Measurements from ENCODE around the gene TRAF3IP1.

TRAF3IP1 gene

DNA sequence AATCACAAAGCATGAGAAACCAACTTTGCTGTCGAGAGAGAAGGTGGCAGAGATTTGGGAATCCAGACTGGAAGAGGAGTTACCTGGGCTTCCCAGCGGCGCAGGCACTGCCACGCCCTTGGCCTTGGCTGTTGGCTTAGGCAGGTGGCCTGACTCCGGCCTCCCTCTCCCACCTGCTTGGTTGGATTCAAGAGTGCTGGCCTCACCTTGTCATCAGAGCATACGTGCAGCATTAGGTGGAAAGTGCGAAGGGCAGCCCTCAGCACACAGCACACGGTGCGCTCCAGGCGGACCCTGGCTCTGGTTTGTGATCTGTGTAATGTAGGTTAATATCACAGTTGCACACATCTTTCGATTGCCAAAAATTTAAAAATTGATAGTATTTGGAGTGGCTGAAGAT lies 87.2 kb downstream of the TRAF3IP1 start:
- Histone ChIP-seq H3K9me3 (ENCODE audit: control insufficient read depth, low read depth, low read length) (no peaks in the 10 kb centered on the region), H3K27me3 (ENCODE audit: control insufficient read depth, insufficient read depth, low read length) (no peaks in the 10 kb centered on the region), H3K9ac (ENCODE audit: low read length) (no peak overlapping the region), H3K36me3 (ENCODE audit: control insufficient read depth, low read depth, low read length) (no peaks in the 10 kb centered on the region), H3K27ac (ENCODE audit: low read length) (no peak overlapping the region), H3K4me3 (ENCODE audit: low read length) (no peak overlapping the region), H3K4me1 (ENCODE audit: control insufficient read depth, low read depth, low read length) (peaks cover 5% of the 10 kb centered on the region)

DNA sequence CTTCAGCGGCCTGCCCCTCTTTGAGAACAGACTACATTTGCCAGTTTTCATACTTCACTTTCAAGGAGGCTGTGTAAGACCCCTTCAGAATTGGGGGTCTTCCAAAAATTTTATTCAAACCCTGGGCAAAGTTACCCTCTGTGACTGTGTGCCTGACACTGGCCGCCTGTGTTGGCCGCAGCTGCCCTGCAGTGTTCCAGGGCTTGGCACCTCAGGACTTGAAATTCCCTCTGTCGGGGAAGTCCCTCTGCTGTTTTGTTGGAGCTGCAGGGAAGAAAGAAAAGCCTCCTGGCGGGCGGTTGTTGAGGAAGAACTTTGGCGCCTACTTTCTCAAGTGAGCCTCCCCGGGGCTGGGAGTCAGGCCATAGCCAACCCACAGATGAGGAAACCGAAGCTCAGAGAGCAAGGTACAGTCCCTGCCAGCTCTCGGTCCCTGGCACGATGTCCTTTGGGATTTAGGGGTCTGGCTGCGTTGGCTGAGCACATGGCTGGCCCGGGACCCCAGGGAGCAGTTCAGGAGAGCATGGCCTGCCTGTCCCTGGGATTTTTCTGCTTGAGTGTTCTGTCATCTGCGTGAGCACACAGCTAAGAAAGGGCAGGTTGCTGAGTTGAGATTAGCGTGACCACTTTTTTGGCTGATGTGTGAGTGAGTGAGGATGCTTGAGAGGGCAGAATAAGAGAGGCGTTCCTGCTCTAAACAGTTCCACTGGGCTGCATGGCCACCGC lies 88.5 kb downstream of the TRAF3IP1 start:
- H3K4me3 ChIP-seq (ENCODE audit: low read length): no peak overlapping the region
- H3K27ac ChIP-seq (ENCODE audit: low read length): no peak overlapping the region
- no peaks in the 10 kb centered on the region for H3K36me3 ChIP-seq (ENCODE audit: control insufficient read depth, low read depth, low read length)
- no peaks in the 10 kb centered on the region for H3K9me3 ChIP-seq (ENCODE audit: control insufficient read depth, low read depth, low read length)
- H3K27me3 ChIP-seq (ENCODE audit: control insufficient read depth, insufficient read depth, low read length): no peaks in the 10 kb centered on the region
- H3K9ac ChIP-seq (ENCODE audit: low read length): no peak overlapping the region
- H3K4me1 ChIP-seq (ENCODE audit: control insufficient read depth, low read depth, low read length): peaks cover 5% of the 10 kb centered on the region

DNA sequence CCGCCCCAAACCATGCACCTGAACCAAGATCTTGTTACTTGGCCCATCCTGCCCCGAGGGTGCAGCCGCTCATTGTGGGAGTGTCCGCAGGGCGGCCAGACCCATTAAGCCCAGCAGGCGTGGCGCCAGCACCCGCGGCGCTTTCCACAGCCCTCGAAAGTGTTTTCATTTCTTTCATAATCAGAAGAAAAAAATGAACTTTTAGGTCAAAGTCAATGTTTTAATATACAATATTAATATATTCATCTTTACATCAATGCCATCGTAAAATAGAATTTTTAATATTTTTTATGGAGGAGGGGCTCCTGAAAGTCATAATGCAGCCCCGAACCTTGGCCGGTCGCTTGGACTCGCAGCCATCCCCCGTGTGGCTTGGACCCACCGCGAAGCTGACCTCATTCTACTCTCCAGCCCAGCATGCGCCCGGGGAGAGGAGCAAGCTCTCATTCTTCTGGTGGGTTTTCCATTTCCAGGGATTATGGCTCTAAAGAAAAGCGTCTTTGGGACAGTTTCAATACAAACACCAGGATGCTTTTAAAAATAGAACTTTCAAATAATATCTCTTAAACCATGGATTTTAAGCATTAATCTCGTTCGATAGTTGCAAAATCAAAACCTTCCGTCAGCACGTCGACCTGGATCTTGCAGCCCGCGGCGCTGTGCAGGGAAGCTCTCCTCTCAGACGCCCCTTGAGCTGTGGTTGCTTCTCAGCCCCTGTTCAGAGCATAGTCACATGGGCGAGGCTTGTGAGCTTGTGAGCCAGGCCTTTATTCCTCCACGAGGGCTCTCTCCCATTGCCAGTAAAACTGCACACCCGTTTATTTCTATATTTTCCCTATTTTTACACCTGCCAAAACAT lies 89.3 kb downstream of the TRAF3IP1 start:
- Histone ChIP-seq H3K9me3 (ENCODE audit: control insufficient read depth, low read depth, low read length) (no peaks in the 10 kb centered on the region), H3K4me3 (ENCODE audit: low read length) (no peak overlapping the region), H3K4me1 (ENCODE audit: control insufficient read depth, low read depth, low read length) (peaks cover 1% of the 10 kb centered on the region), H3K36me3 (ENCODE audit: control insufficient read depth, low read depth, low read length) (no peaks in the 10 kb centered on the region), H3K9ac (ENCODE audit: low read length) (no peak overlapping the region), H3K27ac (ENCODE audit: low read length) (no peak overlapping the region), H3K27me3 (ENCODE audit: control insufficient read depth, insufficient read depth, low read length) (no peaks in the 10 kb centered on the region)

DNA sequence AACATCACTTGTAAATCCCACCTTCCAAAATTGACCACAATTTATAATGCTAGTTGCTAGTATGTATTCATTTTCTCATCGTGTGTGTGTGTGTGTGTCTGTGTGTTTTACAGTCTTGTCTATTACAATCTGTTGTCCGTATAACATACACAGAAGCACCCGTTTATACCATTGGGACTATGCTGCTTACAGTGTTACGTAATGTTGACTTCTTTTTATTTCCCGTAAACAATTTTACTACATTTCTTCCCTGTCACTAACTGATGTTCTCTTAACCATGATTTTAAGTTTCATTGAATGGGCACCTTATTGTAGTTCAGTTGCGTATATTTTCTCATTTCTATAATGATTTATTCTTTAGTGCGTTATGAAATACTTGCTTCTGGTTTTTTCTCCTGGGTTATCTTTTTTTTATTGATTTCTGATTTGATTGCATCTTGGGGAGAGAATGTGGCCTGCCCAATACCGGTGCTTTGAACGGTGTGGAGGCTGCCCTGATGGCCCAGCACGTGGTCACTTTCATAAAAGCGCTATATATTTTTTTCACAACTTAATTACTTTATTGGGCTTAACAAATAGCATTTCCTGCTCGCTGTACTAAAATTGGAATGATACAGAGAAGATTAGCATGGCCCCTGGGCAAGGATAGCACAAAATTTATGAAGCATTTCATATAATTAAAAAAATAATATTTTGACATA lies 91.9 kb downstream of the TRAF3IP1 start:
- H3K36me3 ChIP-seq (ENCODE audit: control insufficient read depth, low read depth, low read length): no peaks in the 10 kb centered on the region
- no peaks in the 10 kb centered on the region for H3K27me3 ChIP-seq (ENCODE audit: control insufficient read depth, insufficient read depth, low read length)
- H3K4me3 ChIP-seq (ENCODE audit: low read length): no peak overlapping the region
- H3K9ac ChIP-seq (ENCODE audit: low read length): no peak overlapping the region
- H3K4me1 ChIP-seq (ENCODE audit: control insufficient read depth, low read depth, low read length): no peaks in the 10 kb centered on the region
- peaks cover 4% of the 10 kb centered on the region for H3K9me3 ChIP-seq (ENCODE audit: control insufficient read depth, low read depth, low read length)
- H3K27ac ChIP-seq (ENCODE audit: low read length): no peak overlapping the region

DNA sequence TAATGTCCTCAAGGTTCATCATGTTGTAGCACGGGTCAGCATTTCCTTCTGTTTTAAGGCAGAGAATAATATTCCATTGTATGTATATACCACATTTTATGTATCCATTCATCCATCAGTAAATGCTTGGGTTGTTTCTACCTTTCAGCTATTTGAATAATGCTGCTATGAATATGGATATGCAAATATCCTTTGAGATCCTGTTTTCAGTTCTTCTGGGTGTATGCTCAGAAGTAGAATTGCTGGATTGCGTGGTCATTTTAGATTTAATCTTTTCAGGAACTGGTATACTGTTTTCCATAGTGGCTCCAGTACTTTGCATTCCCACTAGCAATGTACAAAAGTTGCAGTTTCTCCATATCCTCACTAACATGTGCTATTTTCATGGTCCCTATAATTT lies 93.0 kb downstream of the TRAF3IP1 start:
- no peaks in the 10 kb centered on the region for H3K36me3 ChIP-seq (ENCODE audit: control insufficient read depth, low read depth, low read length)
- peaks cover 4% of the 10 kb centered on the region for H3K9me3 ChIP-seq (ENCODE audit: control insufficient read depth, low read depth, low read length)
- H3K4me3 ChIP-seq (ENCODE audit: low read length): no peak overlapping the region
- no peaks in the 10 kb centered on the region for H3K4me1 ChIP-seq (ENCODE audit: control insufficient read depth, low read depth, low read length)
- H3K27me3 ChIP-seq (ENCODE audit: control insufficient read depth, insufficient read depth, low read length): no peaks in the 10 kb centered on the region
- H3K27ac ChIP-seq (ENCODE audit: low read length): no peak overlapping the region
- no peak overlapping the region for H3K9ac ChIP-seq (ENCODE audit: low read length)

DNA sequence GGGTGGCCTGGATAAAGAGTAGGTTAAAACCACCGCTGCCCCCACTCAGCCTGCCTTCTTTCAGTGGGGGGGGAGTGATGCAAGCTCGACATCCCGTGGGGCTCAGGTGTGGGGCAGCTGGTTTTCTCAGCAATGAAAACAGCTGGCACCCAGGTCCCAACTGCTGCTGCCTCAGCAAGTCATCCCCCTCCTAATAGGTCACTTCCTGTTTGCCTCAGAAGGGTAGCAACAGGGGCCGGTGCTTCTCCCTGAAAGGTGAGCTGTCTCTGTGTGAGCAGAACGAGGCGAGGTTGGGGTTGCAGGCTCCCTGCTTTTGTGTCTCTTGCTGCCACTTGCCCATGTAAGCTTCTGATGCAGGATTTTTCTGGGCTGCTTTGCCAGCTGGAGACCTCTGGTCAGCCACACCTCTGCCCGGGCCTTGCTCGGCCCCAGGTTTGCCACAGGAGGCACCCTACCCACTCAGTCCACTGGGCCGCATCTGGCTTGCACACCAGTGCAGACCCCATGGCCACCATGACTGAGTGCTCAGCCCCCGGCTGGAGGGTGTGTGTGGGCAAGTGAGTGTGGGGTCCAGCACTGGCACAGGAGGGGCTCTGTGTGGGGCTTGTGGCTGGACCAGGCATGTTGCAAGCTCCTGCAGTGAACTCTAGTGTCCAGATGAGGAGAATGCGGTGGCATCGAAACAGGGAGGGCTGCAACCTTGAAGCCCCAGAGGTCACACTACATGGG lies 94.9 kb downstream of the TRAF3IP1 start:
- Histone ChIP-seq H3K9me3 (ENCODE audit: control insufficient read depth, low read depth, low read length) (peaks cover 4% of the 10 kb centered on the region), H3K9ac (ENCODE audit: low read length) (no peak overlapping the region), H3K36me3 (ENCODE audit: control insufficient read depth, low read depth, low read length) (no peaks in the 10 kb centered on the region), H3K4me3 (ENCODE audit: low read length) (no peak overlapping the region), H3K4me1 (ENCODE audit: control insufficient read depth, low read depth, low read length) (no peaks in the 10 kb centered on the region), H3K27me3 (ENCODE audit: control insufficient read depth, insufficient read depth, low read length) (no peaks in the 10 kb centered on the region), H3K27ac (ENCODE audit: low read length) (no peak overlapping the region)

DNA sequence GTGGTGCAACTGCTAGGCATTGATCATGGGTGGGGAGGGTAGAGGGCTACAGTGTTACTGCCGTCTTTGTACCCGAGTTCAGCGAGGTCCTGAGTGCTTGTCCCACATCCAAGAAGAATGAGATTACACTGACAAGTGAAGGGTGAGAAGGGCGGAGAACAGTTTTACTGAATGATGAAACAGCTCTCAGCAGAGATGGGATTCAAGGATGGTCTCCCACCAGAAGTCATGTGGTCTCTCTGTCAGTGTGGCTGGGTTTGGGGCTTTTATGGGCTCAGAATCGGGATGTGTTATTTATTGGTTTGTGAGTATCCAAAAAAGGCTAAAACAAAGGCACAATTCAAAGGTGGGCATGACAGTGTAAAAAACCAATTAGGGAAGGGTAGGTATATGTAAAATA lies 95.6 kb downstream of the TRAF3IP1 start:
- Histone ChIP-seq H3K9ac (ENCODE audit: low read length) (no peak overlapping the region), H3K4me3 (ENCODE audit: low read length) (no peak overlapping the region), H3K27ac (ENCODE audit: low read length) (no peak overlapping the region), H3K27me3 (ENCODE audit: control insufficient read depth, insufficient read depth, low read length) (no peaks in the 10 kb centered on the region), H3K36me3 (ENCODE audit: control insufficient read depth, low read depth, low read length) (no peaks in the 10 kb centered on the region), H3K4me1 (ENCODE audit: control insufficient read depth, low read depth, low read length) (peaks cover 6% of the 10 kb centered on the region), H3K9me3 (ENCODE audit: control insufficient read depth, low read depth, low read length) (peaks cover 4% of the 10 kb centered on the region)

DNA sequence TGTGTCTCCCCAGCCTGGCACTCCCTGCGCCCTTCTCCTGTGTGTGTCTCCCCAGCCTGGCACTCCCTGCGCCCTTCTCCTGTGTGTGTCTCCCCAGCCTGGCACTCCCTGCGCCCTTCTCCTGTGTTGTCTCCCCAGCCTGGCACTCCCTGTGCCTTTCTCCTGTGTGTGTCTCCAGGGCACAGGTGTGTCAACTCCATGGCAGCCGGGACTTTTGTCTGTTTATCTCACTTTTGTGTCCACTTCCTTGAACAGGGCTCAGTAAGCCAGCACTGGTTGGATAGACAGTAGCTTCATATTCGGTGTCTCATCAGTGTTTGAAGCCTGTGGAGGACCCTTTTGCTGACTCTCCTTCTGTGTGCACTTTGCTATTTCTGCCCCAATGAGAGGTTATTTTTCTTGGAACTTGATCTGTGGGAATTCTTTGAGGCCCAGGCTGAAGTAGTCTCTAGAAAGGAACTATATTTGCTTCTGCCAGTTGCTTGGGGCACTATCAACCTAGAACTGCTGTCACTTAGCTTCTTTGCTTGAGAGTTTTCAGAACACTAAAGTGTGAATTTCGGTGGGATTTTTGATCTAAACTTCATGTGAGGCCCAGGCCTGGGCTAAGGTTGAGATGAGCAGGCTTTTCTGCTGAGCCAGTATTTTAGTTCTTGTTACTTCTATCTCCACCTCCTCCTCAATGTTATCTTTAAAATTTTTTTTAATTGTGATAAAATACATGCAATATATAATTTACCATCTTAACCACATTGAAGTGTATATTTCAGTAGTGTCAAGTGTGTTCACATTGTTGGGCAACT lies 98.1 kb downstream of the TRAF3IP1 start:
- Histone ChIP-seq H3K4me1 (ENCODE audit: control insufficient read depth, low read depth, low read length) (peaks cover 13% of the 10 kb centered on the region), H3K36me3 (ENCODE audit: control insufficient read depth, low read depth, low read length) (no peaks in the 10 kb centered on the region), H3K27ac (ENCODE audit: low read length) (no peak overlapping the region), H3K4me3 (ENCODE audit: low read length) (no peak overlapping the region), H3K27me3 (ENCODE audit: control insufficient read depth, insufficient read depth, low read length) (no peaks in the 10 kb centered on the region), H3K9ac (ENCODE audit: low read length) (no peak overlapping the region), H3K9me3 (ENCODE audit: control insufficient read depth, low read depth, low read length) (peaks cover 4% of the 10 kb centered on the region)

DNA sequence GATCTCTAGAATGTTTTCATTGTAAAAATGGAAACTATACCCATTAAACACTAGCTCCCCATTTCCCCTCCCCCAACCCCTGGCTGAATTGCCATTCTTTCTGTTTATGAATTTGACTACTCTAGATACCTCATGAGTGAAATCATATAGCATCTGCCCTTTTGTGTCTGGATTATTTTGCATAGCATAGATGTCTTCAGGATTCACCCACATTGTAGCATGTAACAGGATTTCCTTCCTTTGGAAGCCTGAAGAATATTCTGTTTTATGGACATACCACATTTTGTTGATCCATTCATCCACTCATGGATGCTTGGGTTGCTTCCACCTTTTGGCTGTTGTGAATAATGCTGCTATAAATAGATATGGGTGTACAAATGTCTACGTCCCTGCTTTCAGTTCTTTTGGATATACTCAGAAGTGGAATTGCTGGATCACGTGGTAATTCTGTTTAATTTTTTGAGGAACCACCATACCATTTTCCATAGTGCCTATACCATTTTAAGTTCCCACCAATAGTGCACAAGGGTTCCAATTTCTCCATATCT lies 98.8 kb downstream of the TRAF3IP1 start:
- peaks cover 13% of the 10 kb centered on the region for H3K4me1 ChIP-seq (ENCODE audit: control insufficient read depth, low read depth, low read length)
- no peaks in the 10 kb centered on the region for H3K27me3 ChIP-seq (ENCODE audit: control insufficient read depth, insufficient read depth, low read length)
- no peak overlapping the region for H3K9ac ChIP-seq (ENCODE audit: low read length)
- H3K9me3 ChIP-seq (ENCODE audit: control insufficient read depth, low read depth, low read length): peaks cover 4% of the 10 kb centered on the region
- H3K27ac ChIP-seq (ENCODE audit: low read length): no peak overlapping the region
- no peaks in the 10 kb centered on the region for H3K36me3 ChIP-seq (ENCODE audit: control insufficient read depth, low read depth, low read length)
- no peak overlapping the region for H3K4me3 ChIP-seq (ENCODE audit: low read length)

DNA sequence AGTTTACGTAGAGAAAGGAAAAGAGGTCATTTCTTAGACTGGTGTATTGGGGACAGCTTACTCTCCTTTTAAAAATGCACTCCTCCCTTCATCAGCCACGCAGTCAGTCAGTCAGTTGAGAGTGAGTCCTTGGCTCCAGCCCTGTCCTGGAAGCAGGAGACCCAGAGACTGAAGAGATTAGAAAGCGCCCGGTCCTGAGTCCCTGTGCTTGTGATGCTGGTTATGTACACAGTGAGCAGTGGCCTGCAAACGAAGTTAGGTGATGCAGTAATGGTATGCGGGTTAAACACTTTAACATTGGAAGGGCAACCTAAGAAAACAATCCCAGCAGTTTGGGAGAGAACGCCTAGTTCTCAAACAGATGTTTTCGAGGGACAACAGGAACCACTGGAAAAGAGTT lies 100.1 kb downstream of the TRAF3IP1 start:
- H3K36me3 ChIP-seq (ENCODE audit: control insufficient read depth, low read depth, low read length): no peaks in the 10 kb centered on the region
- H3K9ac ChIP-seq (ENCODE audit: low read length): no peak overlapping the region
- H3K9me3 ChIP-seq (ENCODE audit: control insufficient read depth, low read depth, low read length): peaks cover 3% of the 10 kb centered on the region
- no peak overlapping the region for H3K4me3 ChIP-seq (ENCODE audit: low read length)
- no peaks in the 10 kb centered on the region for H3K27me3 ChIP-seq (ENCODE audit: control insufficient read depth, insufficient read depth, low read length)
- no peak overlapping the region for H3K27ac ChIP-seq (ENCODE audit: low read length)
- H3K4me1 ChIP-seq (ENCODE audit: control insufficient read depth, low read depth, low read length): peaks cover 13% of the 10 kb centered on the region
